Breast epithelium (tissue), 3 donors: Measurements from ENCODE around the gene MFAP5.

Experiments
- CTCF ChIP-seq, 3 donors: fragments of 450-650 bp; IDR thresholded peaks; one replicate each; pipeline ENCODE4 v1.5.1; 2016 to 2017; ENCODE audit warnings: antibody characterized with exemption in 3 of 3, mild to moderate bottlenecking in 3 of 3, moderate library complexity in 3 of 3
- POLR2A ChIP-seq: fragments of 450-650 bp; IDR thresholded peaks from one replicate; pipeline ENCODE4 v1.6.1; 2016; ENCODE audit warnings: antibody characterized with exemption, mild to moderate bottlenecking, moderate library complexity

GRCh38 chr12:8698879-8699278 is 36.3 kb upstream of the MFAP5 start:
- TF ChIP-seq CTCF (IDR thresholded peaks at IDR 0.05) (no peak), POLR2A (no peak)
